Endothelial cell of umbilical vein (primary cell): Measurements from ENCODE around the gene BASP1. TPM values are rescaled to one million over a fixed set of nuclear protein-coding genes. Genes with fewer than 3 reads are reported as not detected.

Source experiments
- BruUV-seq: library from RNA; stranded (reverse); fragments of 400-500 nt; replicated peaks from 2 replicates; lab custom pipeline; 2021; lab: Mats Ljungman, UMichigan
- CTCF ChIA-PET: fragments of 300-600, 350-600 bp; sonication (Branson Sonifier 250); formaldehyde crosslinking; loops from one replicate; lab custom pipeline; 2021; ENCODE audit warnings: antibody characterized with exemption, inconsistent platforms; lab: Charles Lee
- POLR2A ChIA-PET: fragments of 300-600, 350-600 bp; sonication (Branson Sonifier 250); formaldehyde crosslinking; loops from one replicate; lab custom pipeline; 2021; ENCODE audit warnings: antibody characterized with exemption, inconsistent platforms; lab: Charles Lee
- DNase-seq: peaks from one replicate; pipeline ENCODE4 v3.0.0-alpha.2; 2011; ENCODE audit warnings: low read depth, low spot score
- FAIRE-seq: peaks from 2 replicates; lab custom pipeline; 2011; peaks lifted over from hg19 to GRCh38; lab: Jason Lieb, UNC
- H2AFZ ChIP-seq: 2 replicates; pipeline ENCODE4 v1.6.0; 2012; ENCODE audit warnings: low read depth, low read length, control low read depth, inconsistent platforms
- H3K27ac ChIP-seq: 2 replicates; pipeline ENCODE4 v1.5.1; 2011; ENCODE audit warnings: low read depth, mild to moderate bottlenecking, control low read depth, low read length, moderate library complexity; ENCODE audit not compliant: insufficient read depth
- H3K27me3 ChIP-seq, 2 experiments: 2 replicates each; pipeline versions ENCODE4 v1.6.0 to v1.6.1; 2011; ENCODE audit warnings: low read length in 2 of 2, mixed read lengths in 1 of 2; ENCODE audit not compliant: control insufficient read depth in 2 of 2, insufficient read depth in 2 of 2
- H3K36me3 ChIP-seq, 2 experiments: 2 replicates in 1 of 2; 3 replicates in 1 of 2; pipeline ENCODE4 v1.5.1; 2011; ENCODE audit warnings: low read length in 2 of 2, mild to moderate bottlenecking in 1 of 2, moderate library complexity in 1 of 2; ENCODE audit not compliant: control insufficient read depth in 2 of 2, insufficient read depth in 2 of 2; ENCODE audit errors: extremely low read depth in 1 of 2
- H3K4me1 ChIP-seq: 3 replicates; pipeline ENCODE4 v1.5.1; 2011; ENCODE audit warnings: mild to moderate bottlenecking, low read length; ENCODE audit not compliant: control insufficient read depth, insufficient read depth; ENCODE audit errors: extremely low read depth
- H3K4me2 ChIP-seq: 2 replicates; pipeline ENCODE4 v1.6.1; 2011; ENCODE audit warnings: low read length, control low read depth, mixed read lengths; ENCODE audit not compliant: insufficient read depth
- H3K4me3 ChIP-seq, 3 experiments: fragments of 200-600 bp in 1 of 3; sonication (generic), shearing (Covaris generic) in 1 of 3; replicated peaks in 1 of 3; 2 replicates each; pipeline ENCODE4 v1.5.1; 2011 to 2016; ENCODE audit warnings: control low read depth in 3 of 3, low read length in 3 of 3, mild to moderate bottlenecking in 2 of 3, inconsistent platforms in 1 of 3, low read depth in 1 of 3, moderate library complexity in 1 of 3; ENCODE audit not compliant: insufficient read depth in 1 of 3
- H3K79me2 ChIP-seq: 2 replicates; pipeline ENCODE4 v1.6.0; 2012; ENCODE audit warnings: low read length, inconsistent platforms; ENCODE audit not compliant: control insufficient read depth, insufficient read depth
- H3K9ac ChIP-seq: replicated peaks from 2 replicates; pipeline ENCODE3; 2011; ENCODE audit warnings: low read length, control low read depth; ENCODE audit not compliant: insufficient read depth; ENCODE audit errors: extremely low read depth
- H3K9me1 ChIP-seq: replicated peaks from 3 replicates; pipeline ENCODE4 v1.6.0; 2011; ENCODE audit warnings: mild to moderate bottlenecking, low read length; ENCODE audit not compliant: control insufficient read depth, insufficient read depth; ENCODE audit errors: extremely low read depth
- H3K9me3 ChIP-seq: replicated peaks from 2 replicates; pipeline ENCODE4 v1.5.1; 2012; ENCODE audit warnings: low read length, inconsistent platforms; ENCODE audit not compliant: control insufficient read depth, insufficient read depth
- H4K20me1 ChIP-seq: replicated peaks from 2 replicates; pipeline ENCODE3; 2011; ENCODE audit warnings: mild to moderate bottlenecking, low read length; ENCODE audit not compliant: control insufficient read depth, insufficient read depth; ENCODE audit errors: extremely low read depth
- EZH2 ChIP-seq: IDR thresholded peaks from 2 replicates; pipeline ENCODE4 v1.6.1; 2012; ENCODE audit warnings: borderline replicate concordance, low read depth, mild to moderate bottlenecking, moderate library complexity, low read length, inconsistent platforms; ENCODE audit not compliant: severe bottlenecking
- FOS ChIP-seq: IDR thresholded peaks from 2 replicates; pipeline ENCODE4 v1.6.1; 2011; ENCODE audit warnings: mild to moderate bottlenecking, low read length, moderate library complexity, borderline replicate concordance; ENCODE audit not compliant: insufficient read depth
- GATA2 ChIP-seq: IDR thresholded peaks from 2 replicates; pipeline ENCODE4 v1.7.0; 2011; ENCODE audit warnings: low read depth, mild to moderate bottlenecking, moderate library complexity, mixed read lengths, low read length; ENCODE audit not compliant: insufficient read length, insufficient read depth
- JUN ChIP-seq: IDR thresholded peaks from 2 replicates; pipeline ENCODE4 v1.6.1; 2011; ENCODE audit warnings: borderline replicate concordance, low read depth; ENCODE audit not compliant: insufficient read length, insufficient read depth
- MYC ChIP-seq: IDR thresholded peaks from one replicate; pipeline ENCODE4 v1.6.1; 2011; ENCODE audit warnings: mild to moderate bottlenecking, low read depth, low read length
- POLR2A ChIP-seq: IDR thresholded peaks from 2 replicates; pipeline ENCODE4 v1.6.1; 2012; ENCODE audit warnings: low read depth, mild to moderate bottlenecking, control low read depth, low read length
- POLR2AphosphoS5 ChIP-seq: IDR thresholded peaks from 2 replicates; pipeline ENCODE4 v1.6.1; 2012; ENCODE audit warnings: low read depth, mild to moderate bottlenecking, control low read depth, low read length, moderate library complexity; ENCODE audit not compliant: insufficient read depth
- dilution Hi-C: fragments of 300-500 bp; cut with MboI; formaldehyde crosslinking; loops from one replicate; pipeline ENCODE4 v1.15.0; 2019; ENCODE audit warnings: low sequenced_read_pairs; ENCODE audit not compliant: extremely low pct_ligation_motif_present
- intact Hi-C: fragments of 100-400 bp; cut with micrococcal nuclease; formaldehyde crosslinking; loops from one replicate; pipeline ENCODE4 v1.10.0; 2022
- polyA plus RNA-seq, 4 experiments: library from polyadenylated mRNA; depleted of rRNA in 3 of 4; stranded (reverse) in 3 of 4; unstranded in 1 of 4; fragments of >200 nt; gene quantifications; 2 replicates each; pipeline versions ENCODE4 v1.2.1 to v1.2.3, GENCODE V29; 2011 to 2012; ENCODE audit warnings: missing spikeins in 1 of 4
- total RNA-seq: library from RNA; stranded (reverse); gene quantifications from 2 replicates; pipeline ENCODE4 v1.2.3, GENCODE V29; 2021
- TF ChIP-seq, protein P1 (sequence below), 2 donors: IDR thresholded peaks; 1 replicate in 1 of 2; 2 replicates in 1 of 2; pipeline ENCODE4 v1.5.1; 2011; ENCODE audit warnings: low read length in 2 of 2, mild to moderate bottlenecking in 2 of 2, moderate library complexity in 2 of 2, control low read depth in 1 of 2, inconsistent platforms in 1 of 2, low read depth in 1 of 2; ENCODE audit not compliant: insufficient read depth in 1 of 2; ENCODE audit errors: extremely low read depth in 1 of 2
- TF ChIP-seq, protein P2 (sequence below): IDR thresholded peaks from 2 replicates; pipeline ENCODE4 v1.6.1; 2011; ENCODE audit not compliant: insufficient read depth, insufficient read length

BASP1 gene
- total and polyA plus RNA-seq, 2 donors (not counting 3 experiments of a cell fraction or from before 2014, with no cell fraction given): 69.4 to 79.3 TPM

DNA sequence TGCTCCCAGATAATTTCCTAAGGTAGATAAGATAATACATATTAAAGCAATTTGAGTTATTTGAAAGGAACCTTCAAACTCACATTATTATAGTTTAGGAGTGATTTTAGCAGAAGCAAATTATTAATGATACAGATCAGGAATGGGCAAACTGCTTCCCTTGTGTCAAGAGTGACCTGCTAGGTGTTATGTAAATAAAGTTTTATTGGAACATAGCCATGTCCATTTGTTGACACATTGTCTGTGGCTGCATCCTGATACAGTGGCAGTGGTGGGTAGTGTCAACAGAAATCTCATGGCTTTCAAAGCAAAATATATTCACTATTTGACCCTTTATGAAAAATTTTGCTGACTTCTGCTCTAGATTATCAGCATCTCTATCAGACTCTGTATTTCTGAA lies 11.4 kb upstream of the BASP1 start:
- H3K9ac ChIP-seq: no peak overlapping the region
- intact Hi-C loops: loop anchor here (10.0 kb wide), 1 partner anchor 551 kb away; no protein-coding TSS in a partner anchor
- no peak overlapping the region for H2AFZ ChIP-seq
- H3K27me3 ChIP-seq: peaks cover 5 to 15% of the 10 kb centered on the region in 2 experiments
- H3K9me1 ChIP-seq: no peaks in the 10 kb centered on the region
- peak; percentile 42 for FAIRE-seq
- CTCF ChIA-PET: interaction anchor here (1.0 kb wide), 1 partner anchor 1045 kb away, joined by 4 read pairs; no protein-coding TSS in a partner anchor
- H4K20me1 ChIP-seq: no peaks in the 10 kb centered on the region
- no TSS peak for BruUV-seq
- H3K9me3 ChIP-seq: no peaks in the 10 kb centered on the region
- no peak overlapping the region for H3K4me3 ChIP-seq
- no peak overlapping the region for H3K4me2 ChIP-seq
- H3K4me1 ChIP-seq: no peaks in the 10 kb centered on the region
- H3K79me2 ChIP-seq: no peaks in the 10 kb centered on the region
- DNase-seq: no peak
- dilution Hi-C loops: no loop called here
- TF ChIP-seq JUN (no peak), POLR2AphosphoS5 (no peak), FOS (no peak), GATA2 (no peak), POLR2A (no peak), EZH2 (no peak), MYC (no peak)
- TF ChIP-seq, protein P1, sequence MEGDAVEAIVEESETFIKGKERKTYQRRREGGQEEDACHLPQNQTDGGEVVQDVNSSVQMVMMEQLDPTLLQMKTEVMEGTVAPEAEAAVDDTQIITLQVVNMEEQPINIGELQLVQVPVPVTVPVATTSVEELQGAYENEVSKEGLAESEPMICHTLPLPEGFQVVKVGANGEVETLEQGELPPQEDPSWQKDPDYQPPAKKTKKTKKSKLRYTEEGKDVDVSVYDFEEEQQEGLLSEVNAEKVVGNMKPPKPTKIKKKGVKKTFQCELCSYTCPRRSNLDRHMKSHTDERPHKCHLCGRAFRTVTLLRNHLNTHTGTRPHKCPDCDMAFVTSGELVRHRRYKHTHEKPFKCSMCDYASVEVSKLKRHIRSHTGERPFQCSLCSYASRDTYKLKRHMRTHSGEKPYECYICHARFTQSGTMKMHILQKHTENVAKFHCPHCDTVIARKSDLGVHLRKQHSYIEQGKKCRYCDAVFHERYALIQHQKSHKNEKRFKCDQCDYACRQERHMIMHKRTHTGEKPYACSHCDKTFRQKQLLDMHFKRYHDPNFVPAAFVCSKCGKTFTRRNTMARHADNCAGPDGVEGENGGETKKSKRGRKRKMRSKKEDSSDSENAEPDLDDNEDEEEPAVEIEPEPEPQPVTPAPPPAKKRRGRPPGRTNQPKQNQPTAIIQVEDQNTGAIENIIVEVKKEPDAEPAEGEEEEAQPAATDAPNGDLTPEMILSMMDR (IDR thresholded peaks at IDR 0.05; ENCODE audit: extremely low read depth in 1 of 2, insufficient read depth in 1 of 2, low read depth in 1 of 2, low read length in 2 of 2): no peak
- TF ChIP-seq, protein P2, sequence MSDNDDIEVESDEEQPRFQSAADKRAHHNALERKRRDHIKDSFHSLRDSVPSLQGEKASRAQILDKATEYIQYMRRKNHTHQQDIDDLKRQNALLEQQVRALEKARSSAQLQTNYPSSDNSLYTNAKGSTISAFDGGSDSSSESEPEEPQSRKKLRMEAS: no peak
- H3K36me3 ChIP-seq: no peaks in the 10 kb centered on the region
- POLR2A ChIA-PET: no interaction called here
- H3K27ac ChIP-seq: no peak overlapping the region
